NCI-H2196 treated with DMSO at 0.1 percent for 48 hours (cell line): ENCODE data around the gene HSPA4.
"Not testable (repeated sequence)": the region's sequence is repeated elsewhere in the genome, so short reads cannot be mapped to it uniquely, and the experiment has no call there.

ENCODE experiments used
- DNase-seq: peaks from one replicate; lab custom pipeline; 2025; ENCODE audit not compliant: unreplicated experiment; lab: John Stamatoyannopoulos, UW

HSPA4 gene

DNA sequence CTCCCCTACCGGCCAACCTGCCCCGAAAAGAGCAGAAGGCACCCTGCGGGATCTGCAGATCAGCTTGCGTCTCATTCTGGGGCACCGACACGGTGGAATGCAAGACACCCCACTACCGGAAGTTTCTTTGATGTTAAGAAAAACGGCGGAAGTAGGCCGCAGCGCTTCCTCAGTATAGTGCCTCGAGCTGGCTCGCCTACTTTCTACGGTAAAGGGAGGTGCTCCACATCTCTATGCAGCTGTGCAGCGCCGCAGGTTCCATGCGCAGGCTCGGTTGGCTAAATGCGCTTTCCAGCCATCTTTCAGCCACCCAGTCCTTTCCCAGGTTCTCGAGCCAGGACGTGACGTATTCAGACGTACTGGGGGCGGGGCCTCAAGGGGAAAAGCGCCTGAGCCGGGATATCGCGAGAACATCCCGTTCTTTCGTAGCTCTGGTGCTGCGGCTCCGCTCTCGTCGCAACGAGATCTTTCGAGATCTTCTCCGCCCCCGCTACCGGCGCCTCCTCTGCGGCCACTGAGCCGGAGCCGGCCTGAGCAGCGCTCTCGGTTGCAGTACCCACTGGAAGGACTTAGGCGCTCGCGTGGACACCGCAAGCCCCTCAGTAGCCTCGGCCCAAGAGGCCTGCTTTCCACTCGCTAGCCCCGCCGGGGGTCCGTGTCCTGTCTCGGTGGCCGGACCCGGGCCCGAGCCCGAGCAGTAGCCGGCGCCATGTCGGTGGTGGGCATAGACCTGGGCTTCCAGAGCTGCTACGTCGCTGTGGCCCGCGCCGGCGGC lies at the start of gene HSPA4:
HSPA4 (plus strand) TSS at position 472 of the 775 bp plus-strand sequence; CDS start at position 710, 238 bp downstream.
- DNase-seq = peak; percentile 95

DNA sequence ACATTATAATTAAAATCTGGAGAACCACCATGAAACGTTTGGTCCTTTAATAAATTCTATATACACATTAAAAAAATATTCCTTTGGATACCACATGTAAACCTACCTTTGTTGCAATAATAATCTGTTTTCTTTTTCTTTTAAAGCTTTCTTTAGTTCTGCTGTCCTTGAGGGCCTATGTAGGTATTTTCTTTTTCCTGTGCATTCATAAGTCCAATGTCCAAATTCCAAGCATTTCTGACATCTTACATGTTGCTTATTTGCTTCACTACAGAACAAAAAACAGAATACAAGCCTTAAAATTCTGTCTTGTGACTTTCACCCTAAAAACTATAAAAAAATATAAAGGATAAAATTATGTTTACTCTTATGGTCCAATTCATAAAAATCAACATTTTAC lies 45.2 kb upstream of the HSPA4 start:
- no peak for DNase-seq

DNA sequence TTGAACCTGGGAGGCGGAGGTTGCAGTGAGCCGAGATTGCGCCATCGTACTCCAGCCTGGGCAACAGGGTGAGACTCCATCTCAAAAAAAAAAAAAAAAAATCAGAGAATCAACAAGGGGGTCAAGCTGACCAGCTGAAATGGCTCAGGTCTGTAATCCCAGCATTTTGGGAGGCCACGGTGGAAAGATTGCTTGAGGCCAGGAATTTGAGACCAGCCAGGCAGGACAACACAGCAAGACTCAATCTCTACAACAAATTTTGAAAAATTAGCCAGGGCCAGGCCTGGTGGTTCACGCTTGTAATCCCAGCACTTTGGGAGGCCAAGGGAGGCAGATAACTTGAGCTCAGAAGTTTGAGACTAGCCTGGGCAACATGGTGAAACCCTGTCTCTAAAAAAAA lies 43.4 kb upstream of the HSPA4 start:
- DNase-seq = not testable (repeated sequence)

DNA sequence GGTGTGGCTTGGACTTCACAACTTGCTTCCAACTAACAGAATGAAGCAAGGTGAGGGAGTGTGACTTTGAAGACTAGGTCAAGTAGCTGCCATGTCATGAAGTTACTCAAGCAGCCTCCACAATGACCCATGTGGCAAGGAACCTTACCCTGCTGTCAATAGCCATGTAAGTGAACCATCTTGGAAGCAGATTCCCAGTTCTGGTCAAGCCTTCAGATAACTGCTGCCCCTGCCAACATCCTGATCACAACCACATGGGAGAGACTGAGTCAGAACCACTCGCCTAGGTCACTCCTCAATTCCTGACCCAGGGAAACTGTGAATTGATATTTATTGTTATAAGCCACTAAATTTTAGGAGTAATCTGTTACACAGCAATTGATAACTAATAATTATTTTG lies 36.3 kb upstream of the HSPA4 start:
- DNase-seq = no peak

DNA sequence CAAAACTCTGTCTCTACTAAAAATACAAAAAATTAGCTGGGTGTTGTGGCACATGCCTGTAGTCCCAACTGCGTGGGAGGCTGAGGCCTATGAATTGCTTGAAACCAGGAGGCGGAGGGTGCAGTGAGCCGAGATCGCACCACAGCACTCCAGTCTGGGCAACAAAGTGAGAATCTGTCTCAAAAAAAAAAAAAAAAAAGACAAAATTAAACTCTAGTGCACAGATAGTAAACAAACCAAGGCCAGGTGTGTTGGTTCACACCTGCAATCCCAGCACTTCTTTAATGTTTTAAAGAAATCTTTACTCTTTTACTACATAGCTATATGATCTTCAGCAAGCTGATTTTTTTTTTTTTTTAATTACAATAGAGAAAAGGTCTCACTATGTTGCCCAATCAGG lies 33.8 kb upstream of the HSPA4 start:
- DNase-seq = no peak

DNA sequence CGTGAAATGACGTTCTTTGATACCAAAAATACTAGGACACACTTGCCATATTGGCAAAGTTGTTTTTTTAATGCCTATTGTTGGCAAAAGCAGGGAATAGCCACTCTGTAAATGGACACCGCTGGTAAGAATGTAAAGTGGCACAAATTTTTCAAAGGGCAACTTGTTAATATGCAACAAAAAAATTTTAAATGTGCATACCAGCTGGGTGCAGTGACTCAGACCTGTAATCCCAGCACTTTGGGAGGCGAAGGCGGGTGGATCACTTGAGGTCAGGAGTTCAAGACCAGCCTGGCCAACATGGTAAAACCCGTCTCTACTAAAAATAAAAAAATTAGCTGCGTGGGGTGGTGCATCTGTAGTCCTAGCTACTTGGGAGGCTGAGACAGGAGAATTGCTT lies 32.3 kb upstream of the HSPA4 start:
- DNase-seq = not testable (repeated sequence)

DNA sequence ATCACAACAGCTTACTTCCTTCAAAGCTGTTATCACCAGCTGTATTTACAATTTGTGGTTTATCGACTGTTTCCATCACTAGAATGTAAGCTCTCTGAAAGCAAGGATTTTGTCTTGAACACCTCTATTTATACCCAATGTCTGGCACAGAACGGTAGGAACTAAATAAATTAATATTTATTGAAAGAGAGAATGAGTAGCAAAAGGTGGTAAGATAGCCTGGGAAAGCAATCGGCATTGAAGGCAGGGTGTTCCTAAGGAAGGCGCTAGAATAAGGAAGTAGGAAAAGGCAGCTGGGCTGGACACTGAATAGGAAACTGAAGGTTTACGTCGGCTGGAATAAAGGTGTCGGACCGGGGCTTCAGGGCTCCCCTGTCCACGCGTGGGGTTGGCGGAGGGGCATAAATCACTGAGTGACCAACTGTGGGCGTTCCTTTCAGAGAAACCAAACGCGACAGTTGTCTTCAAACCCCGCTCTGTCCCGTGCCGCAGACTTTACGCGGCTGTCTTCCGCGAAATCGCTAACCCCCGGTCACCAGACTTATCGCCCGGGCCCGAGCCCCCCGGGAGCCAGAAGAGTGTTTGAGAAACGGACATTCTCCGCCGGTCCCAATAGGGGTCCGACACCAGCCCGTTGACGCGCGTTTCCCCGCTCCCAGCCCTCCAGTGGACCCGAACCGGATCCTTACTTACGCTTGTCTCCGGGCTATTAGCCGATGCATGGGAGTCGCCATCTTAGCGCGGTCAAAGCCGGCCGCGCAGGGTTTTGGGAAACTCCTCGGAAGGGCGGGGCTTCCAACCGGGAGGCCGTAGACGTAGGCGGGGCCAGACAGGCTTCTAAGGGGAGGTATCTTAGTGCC lies 25.8 kb upstream of the HSPA4 start, which contains the start of gene ZCCHC10:
ZCCHC10 (minus strand) TSS at position 746 of the 860 bp plus-strand sequence; CDS start at position 734, 12 bp downstream.
- DNase-seq = peak; percentile 87

DNA sequence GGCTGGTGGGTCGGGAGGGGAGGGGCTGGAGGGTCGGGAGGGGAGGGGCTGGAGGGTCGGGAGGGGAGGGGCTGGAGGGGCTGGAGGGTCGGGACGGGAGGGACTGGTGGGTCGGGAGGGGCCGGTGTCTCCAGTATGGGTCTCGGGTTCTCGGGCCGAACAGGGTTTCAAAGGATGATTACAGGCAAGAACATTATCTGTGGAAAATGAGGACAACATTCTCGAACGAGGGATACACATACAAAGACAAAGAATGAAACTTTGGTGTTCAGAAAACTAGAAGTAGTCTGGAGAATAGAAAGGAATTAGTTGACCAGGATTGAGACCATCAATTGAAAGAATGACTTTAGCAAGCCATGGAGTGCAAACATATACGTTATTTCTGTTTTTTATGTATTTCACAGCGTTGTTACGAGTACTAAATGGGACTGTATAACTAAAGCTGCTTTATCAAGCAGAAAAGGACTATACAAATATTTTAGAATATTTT lies 25.1 kb upstream of the HSPA4 start:
- DNase-seq = no peak

DNA sequence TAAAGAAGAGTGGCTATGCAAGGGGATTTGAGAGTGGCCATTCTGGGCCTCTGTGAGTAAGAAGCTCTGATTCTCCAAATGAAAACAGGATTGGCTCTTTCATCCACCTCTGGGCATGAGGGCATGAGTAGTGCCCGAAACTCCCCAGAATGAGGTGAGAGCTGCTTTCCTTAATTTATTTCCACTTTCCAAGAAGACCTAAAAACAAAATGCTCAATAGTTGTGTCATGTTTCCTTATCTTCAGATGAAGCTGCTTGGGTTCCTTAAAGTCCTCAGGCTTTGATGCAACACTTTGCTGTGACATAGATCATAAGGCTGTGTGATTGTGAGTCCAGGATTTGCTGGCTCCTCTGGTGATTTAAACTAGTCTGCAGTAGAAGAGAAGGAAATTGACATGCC lies 22.4 kb upstream of the HSPA4 start:
- DNase-seq = no peak

DNA sequence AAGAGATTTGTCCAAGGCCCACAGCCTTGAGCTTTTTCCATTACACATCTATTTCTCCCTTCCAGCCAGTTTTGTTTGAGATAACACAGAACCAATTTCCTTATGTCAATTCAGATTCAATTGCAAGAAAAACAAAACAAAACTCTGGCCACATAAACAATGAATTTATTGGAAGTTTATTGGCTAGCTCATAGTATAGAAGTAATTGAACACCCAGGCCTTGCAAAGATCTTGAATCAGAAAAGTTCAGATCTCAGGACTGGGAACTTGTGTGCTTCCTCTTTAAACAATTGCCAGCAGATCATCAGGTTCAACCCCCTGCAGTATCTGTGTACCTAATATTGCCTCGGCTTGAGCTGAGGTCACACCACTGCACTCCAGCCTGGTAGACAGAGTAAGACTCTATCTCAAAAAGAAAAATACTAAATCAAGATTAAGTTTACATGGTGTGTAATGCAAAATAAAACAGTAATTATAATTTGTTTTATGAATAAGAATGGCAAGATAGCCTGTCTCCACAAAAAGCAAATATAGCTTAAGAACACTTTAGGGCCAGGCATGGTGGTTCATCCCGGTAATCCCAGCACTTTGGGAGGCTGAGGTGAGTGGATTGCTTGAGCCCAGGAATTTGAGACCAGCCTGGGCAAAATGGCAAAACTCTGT lies 21.3 kb upstream of the HSPA4 start:
- DNase-seq = no peak

DNA sequence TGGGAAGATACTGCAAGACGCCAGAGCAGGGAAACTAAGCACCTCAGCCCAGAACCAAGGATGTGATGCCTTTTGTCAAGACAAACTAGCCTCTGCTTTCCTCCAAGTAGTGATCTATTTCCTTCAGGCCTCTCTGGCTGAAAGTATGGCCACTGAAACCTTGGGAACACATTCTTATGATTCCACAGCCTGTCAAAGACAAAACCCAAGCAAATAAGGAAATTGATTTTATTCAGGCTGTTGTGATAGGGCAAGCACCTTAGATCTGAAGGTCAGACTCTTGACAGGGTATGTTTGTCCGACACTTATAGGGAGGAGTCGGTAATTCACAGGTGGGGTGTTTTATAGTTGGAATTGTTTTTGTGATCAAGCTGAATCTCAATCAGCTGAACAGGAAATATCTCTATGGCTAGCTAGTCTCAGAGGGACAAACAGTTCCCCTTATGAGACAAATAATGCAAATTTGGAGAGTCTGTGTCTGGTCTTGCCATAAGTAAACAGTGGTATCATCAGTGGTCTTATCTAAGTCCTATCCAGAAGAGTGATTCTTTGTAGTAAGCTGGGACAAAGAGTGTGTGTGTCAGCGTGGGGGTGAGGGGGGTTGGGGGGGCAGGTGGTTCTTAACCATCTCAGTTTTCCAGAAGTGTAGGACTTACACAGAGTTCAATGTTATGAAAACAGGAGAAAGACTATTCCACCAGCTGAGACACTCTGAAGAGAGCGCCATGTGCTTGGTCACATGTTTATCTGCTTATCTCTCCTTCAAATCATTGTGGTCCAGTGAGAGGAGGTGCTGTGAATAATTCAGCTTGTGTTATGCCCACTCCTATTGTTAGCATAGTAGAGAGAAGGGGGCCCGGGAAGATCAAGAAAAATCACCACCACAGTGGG lies 18.7 kb upstream of the HSPA4 start:
- no peak for DNase-seq

DNA sequence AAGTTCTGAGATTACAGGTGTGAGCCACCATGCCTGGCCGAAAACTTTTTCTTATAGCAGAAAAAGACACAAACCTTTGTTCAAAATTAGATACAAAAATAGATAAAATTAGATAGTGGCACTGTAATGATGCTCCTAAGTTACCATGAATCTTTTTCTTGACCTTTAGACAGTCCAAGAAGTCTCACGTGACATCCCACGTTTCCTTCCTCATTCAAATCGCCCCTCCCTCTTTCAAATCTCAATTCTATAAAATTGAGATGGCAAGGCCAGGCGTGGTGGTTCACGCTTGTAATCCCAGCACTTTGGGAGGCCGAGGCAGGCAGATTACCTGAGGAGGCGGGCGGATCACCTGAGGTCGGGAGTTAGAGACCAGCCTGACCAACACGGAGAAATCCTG lies 17.7 kb upstream of the HSPA4 start:
- DNase-seq = no peak

DNA sequence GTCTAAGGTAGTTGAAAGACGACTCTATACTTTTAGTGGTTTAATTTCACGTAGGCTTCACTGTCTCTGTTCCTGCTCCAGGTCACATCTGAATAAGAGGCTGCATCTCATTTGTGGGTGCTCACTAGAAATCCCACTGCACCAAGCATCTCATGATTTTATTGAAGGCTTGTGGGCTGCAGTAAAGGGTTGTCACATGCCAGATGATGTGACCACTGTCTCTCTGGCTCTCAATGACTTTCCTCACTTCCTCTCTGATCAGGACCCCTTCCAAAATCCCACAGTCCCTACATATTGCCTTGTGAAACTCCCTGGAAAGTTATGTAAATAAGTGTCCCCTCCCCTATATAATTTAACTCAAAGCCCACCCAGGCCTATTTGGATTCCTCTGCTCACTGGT lies 16.6 kb upstream of the HSPA4 start:
- no peak for DNase-seq

DNA sequence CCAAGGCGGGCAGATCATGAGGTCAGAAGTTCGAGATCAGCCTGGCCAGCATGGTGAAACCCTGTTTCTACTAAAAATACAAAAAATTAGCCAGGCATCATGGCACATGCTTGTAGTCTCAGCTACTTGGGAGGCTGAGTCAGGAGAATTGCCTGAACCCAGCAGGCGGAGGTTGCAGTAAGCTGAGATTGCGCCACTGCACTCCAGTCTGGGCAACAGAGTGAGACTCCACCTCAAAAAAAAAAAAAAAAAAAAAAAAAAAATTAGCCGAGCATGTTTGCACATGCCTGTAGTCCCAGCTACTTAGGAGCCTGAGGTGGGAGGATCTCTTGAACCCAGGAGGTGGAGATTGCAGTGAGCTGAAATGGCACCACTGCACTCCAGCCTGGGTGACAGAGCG lies 15.1 kb upstream of the HSPA4 start:
- not testable (repeated sequence) for DNase-seq

DNA sequence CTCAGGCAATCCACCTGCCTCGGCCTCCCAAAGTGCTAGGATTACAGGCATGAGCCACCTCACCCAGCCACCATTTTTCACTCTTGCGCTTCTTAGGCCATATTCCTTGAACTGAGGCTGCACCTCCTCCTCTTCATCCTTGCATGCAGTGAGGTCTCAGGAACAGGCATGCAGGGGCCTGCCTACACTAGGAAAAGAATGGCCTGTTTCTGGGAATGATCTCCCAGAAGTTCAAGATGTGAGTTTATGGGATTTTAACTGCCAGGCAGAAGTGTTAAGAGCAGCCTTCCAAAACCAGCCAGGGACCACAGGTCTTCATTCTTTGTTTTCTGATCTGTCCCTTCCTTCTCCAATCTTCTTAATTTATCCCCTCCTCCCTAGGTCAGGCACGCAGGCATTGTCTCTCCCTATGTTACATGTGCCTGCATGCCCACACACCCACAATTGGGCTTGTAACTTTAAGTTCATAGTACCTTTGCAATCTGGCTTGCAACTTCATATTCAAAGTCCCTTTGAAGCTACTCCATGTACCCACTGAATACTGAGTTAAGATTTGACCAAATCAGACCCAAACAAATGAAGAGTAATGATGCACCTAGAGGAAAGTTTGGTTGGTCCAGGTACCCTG lies 10.5 kb upstream of the HSPA4 start:
- DNase-seq = no peak

DNA sequence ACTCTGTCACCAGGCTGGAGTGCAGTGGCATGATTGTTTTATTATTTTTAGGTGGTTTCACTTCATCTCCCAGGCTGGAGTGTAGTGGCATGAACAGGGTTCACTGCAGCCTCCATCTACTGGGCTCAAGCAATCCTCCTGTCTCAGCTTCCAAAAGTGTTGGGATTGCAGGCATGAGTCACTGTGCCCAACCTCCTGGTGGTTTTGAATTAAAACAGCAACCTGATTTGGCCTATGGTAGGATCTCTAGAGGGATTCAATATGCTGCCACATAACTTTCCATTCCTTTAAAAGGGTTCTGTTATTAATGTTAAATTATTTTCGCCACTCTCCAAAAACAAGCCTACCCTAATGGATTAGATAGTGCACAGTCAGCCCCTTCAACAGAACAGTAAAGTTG lies 9.9 kb upstream of the HSPA4 start:
- no peak for DNase-seq

DNA sequence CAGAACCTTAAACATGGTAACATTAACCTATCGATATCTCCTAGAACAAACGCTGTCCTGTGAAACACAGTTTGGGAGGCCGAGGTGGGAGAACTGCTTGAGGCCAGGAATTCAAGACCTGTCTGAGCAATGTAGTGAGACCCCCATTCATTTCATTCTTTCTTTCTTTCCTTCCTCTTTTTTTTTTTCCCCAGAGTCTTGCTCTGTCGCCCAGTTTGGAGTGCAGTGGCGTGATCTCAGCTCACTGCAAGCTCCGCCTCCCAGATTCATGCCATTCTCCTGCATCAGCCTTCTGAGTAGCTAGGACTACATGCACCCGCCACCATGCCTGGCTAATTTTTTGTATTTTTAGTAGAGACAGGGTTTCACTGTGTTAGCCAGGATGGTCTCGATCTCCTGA lies 5.3 kb upstream of the HSPA4 start:
- not testable (repeated sequence) for DNase-seq

DNA sequence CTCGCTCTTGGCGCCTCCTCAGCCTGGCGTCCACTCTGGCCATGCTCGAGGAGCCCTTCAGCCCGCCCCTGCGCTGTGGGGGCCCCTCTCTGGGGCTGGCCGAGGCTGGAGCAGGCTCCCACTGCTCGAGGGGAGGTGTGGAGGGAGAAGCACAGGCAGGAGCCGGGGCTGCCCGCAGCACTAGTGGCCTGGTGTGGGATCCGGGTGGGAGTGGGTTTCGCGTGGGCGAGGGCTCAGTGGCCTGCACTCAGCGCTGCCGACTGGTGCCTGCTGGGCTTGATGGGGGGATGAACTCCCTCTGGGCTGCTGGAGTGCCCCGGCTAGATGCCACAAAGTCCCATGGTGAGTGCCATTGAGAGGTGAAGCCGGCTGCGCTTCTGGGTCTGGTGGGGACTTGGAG lies 4.4 kb upstream of the HSPA4 start:
- no peak for DNase-seq

DNA sequence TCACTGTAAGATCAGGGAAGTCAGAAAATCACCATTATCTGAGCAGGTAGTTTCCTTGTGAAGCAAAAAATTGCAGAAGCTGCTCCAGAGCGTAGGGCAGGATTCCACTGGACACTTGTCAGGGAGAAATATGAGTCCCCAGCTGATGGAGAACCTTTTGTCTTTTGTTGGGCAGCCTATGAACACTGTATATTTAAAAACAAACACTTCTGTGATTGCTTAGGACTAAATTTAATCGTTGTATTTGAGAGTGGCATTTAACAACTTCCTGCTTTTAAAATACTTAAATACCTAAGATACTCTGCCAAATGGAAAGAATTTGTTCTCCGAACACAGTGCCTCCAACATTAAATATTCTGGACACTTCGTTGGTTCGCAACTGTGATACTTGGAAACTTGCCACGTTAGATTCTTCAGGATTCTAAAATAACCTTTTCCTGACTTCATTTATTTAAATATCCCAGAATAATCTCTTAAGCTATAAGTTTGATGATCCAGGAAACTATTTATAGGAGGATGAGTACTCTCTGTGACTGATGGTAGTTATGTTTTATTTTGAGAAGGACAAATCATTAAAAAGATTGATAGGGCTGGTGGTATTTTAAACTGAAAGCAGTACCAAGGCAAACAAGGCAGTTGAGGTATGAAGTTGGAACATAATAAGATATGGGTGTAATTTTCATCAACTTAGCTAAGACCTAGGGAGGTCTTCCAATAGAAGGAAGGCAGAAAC lies 2.7 kb upstream of the HSPA4 start:
- DNase-seq = peak; percentile 41
